CD4-positive, alpha-beta T cell treated with Interleukin-2 at 100 ng/mL for 4 hours (primary cell): ENCODE results near the gene SOX1.

ENCODE experiments used
- DNase-seq: peaks from one replicate; pipeline ENCODE4 v3.0.0-alpha.2; 2020; ENCODE audit warnings: low spot score

The SOX1 gene

DNA sequence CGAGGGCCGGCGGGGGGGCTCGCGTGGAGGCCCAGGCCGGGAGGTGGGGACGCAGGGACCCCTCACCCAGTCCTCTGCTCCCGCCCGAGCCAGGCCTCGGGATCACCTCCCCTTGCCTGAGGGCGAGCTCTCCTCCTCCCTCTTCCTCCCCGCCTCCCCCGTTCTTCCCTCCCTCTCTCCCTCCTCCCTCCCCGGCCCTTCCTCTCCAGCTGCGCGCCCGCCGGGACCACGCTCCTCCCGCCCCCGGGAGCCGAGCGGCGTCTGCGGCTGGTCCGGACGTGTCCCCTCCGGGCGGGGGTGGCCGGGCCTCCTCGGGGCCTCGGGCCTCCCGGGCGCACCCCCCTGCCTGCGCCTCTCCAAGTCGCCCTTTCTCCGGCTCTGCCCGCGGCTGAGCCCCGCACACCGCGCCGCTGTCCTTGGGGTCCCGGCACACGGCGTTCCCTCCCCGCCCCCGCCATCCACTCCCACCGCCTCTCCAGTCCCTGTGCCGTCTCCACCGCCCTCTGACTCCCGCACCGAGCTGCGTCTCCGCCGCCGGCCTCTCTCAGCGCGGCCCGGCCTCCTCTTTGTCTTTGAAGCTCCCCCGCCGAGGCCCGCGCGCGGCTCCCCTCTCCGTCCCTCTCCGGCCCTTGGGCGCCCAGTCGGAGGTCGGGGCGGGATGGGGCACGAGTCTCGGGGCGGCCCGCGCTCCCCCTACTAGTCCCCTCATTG is 5.7 kb downstream of the SOX1 start:
- no peak for DNase-seq

- no peak for DNase-seq
Measured at GRCh38 chr13:112073245-112074138, 6.5 kb downstream of the SOX1 start.

DNA sequence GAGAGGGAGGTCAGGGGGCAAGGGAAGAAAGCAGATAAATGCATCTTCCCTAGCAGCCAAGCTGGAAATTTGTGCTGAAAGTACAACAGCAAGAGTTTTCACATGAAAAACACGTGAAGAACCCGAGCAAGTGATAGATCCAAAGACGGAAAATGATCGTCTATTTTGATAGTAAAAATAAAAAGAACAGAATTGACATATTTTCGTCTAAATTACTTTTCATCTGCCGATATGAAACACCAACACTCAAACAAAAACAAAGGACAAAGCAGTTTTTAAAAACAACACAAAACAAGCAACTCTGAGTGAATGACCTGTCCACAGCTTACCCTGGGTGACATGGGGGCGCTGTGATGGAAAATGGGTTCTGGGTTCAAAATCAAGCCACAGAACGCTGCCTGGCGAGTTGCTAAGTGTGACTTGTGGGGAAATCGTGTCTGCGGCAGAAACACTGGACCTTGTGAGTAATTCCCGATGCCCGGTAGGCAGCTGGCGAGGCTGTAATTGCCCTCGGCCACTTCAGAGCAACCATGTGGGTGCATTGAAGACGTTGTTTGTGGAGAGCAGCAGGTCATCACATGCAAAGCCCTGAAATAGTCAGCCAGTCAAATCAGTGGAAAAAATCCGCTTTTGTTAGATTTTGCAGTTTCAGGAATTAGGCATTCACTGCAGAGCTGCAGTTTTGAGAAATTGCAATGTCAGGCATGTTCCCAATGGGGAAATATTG is 7.4 kb downstream of the SOX1 start:
- DNase-seq = no peak

DNA sequence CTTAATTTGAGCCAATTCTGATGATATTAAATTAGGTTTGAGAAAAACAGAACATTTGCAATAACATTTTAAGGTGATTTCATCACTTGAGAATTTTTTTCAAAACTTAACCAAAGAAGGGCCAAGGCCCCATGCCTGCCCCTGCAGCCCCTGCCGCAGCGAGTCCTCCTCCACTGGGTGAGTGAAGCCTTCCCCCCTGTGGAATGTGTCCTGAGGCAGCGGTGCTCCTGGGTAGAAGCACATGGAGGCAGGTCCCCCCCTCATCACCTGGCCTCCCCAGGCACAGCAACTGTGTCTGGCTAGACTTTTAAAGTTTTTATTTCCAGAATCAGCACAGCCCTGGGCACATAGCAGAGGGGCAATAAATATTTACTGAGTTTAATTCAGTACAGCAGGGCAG is 10.8 kb downstream of the SOX1 start:
- DNase-seq = no peak

DNA sequence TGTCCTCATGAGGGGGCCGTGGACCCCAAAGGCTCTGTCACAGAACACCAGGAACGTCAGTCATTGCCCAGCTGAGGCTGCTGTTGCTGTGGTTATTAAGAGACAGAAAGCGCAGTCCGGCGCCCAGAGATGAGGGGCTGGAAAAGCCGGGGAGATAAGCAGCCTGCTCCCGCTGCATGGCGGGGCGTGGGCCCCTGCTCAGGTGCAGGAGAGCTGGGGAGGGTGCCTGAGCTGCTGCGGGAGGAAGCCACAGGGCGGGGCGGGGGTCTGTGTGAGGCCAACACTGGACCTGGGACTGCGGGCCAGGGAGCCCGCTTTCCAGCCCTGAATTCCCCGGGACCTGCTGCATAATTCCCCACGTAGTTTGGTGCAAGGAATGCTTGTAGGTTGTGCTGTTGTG is 11.3 kb downstream of the SOX1 start:
- DNase-seq = no peak

GRCh38 chr13:112078879-112079531 is 12.1 kb downstream of the SOX1 start:
- DNase-seq = no peak

- DNase-seq = no peak
Measured at GRCh38 chr13:112079696-112080095, 12.7 kb downstream of the SOX1 start.

GRCh38 chr13:112083971-112084370 is 17.0 kb downstream of the SOX1 start:
- no peak for DNase-seq

- DNase-seq = no peak
Measured at GRCh38 chr13:112092453-112092852, 25.5 kb downstream of the SOX1 start.

DNA sequence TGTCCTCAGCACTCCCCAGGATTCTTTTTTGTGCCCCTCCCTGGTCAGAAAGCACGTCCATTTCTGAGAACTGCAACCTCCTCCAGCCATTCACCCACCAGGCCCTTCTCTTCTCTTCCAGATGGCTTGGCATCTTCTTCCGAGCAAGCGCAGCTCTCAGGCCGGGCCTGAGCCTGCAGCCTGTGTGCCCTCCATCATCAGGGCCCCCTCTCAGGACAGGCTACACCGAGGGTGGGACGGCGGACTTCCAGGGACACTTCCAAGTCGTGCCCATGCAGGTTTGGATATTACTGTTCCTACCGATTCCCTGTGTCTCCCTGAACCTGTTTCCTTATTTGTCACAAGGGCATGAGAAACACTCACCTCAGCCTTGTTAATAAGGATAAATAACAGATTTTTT is 28.4 kb downstream of the SOX1 start:
- DNase-seq = no peak

DNA sequence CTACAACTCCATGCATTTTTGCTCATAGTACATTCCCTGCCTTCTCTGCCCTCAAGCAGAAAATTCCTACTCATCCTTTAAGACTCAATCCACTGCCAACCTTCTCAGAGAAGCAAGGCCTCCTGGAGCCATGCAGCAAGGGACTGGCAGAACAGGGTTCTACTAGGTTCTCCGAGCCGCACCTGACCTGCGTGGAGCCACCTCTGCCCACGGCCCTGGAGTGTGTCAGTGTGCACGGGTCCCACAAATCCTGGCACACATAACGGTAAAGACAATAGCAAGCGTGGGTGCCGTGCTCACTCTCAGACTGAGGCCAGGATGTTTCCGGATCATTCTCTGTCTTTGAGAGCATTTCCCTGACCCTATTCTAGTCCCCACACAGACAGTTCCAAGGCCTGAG is 30.0 kb downstream of the SOX1 start:
- DNase-seq = no peak

GRCh38 chr13:112097770-112098169 is 30.8 kb downstream of the SOX1 start:
- no peak for DNase-seq

DNA sequence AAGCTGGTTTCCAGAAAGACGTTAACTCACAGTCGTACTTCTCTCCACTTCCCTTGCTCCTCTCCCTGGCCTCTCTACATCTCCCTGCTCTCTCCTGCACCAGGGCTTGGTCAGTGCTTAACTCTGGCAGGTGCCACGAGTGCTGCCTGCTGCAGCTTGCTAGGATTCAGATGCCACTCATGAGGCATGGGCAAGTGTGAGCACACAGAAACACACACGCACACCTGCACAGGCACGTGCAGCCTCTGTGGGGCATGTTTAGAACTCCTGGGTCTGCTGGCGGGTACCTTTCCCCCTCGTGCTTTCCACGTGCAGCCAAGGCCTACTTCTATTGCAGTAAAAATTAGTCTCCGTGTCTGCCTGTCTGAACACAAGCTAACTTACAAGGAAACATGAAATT is 31.8 kb downstream of the SOX1 start:
- DNase-seq = no peak

DNA sequence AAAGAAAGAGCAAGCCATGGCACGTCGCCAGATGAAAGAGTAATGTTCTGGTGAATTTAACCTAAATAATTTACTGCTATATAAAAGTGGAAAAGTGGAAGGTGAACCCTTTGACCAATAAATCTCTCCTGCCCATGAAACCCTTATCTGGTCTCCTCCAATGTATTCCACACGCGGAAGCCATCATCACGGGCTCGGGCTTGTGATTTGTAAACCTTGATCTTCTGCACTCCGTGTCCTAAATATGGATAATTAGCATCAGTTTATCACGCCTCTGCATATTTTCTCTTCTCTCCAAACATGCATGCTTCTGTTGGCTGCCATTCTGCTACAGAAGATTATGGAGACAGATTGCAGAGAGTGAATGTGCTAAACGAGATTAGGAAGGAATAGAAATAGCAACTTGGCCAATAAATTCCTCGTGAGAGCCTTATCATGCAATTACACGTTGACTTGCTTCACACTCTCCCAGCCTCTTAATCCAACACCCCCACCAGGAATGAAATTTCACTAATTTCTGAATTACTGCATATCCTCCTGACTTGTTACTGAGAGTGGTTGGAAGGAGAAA is 34.5 kb downstream of the SOX1 start:
- no peak for DNase-seq

DNA sequence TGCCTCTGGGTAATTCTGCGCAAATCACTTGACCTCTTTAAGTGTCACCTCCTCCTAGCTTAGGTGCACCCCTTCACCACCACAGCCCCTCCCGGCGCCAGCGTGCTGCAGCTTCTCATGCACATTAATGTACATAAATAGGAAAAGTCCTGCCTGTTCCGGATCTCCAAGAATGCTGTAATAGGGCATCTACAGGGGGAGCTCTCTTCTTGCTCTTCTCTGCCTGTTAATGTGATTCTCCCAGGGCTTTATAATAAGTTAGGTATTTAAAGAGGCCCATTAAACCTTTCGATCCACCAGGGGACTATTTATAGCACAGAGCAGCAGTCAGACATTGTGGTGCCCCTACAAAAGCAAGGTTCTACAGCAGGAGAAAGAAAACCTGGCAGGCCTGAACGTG is 35.3 kb downstream of the SOX1 start:
- no peak for DNase-seq

DNA sequence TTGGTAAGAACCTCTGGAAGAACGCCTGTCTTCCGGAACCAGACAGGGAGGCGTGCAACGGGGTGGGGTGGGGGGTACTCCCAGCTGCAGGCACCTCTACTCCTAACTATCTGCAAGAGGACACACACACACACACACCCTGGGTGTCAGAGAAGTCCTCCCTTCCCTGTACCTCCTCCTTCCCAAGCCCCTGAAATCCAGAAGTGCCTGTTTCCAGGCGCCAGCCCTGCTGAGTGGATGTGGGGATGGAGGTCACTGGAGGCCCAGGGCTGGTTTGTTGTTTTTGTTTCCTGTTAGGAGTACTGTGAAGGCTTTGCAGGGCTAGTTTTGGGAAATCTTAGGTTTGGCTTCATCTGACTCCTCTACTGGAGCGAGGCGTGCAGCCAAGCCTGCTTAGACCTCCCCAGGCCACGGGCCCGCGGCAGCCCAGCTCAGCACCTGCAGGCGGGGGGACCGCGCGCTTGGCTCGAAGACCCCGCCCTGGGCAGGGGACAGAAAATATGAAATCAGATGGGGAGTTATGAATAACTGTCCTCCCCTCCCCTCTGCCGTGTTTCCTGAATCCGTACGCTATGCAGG is 36.4 kb downstream of the SOX1 start:
- DNase-seq = no peak

DNA sequence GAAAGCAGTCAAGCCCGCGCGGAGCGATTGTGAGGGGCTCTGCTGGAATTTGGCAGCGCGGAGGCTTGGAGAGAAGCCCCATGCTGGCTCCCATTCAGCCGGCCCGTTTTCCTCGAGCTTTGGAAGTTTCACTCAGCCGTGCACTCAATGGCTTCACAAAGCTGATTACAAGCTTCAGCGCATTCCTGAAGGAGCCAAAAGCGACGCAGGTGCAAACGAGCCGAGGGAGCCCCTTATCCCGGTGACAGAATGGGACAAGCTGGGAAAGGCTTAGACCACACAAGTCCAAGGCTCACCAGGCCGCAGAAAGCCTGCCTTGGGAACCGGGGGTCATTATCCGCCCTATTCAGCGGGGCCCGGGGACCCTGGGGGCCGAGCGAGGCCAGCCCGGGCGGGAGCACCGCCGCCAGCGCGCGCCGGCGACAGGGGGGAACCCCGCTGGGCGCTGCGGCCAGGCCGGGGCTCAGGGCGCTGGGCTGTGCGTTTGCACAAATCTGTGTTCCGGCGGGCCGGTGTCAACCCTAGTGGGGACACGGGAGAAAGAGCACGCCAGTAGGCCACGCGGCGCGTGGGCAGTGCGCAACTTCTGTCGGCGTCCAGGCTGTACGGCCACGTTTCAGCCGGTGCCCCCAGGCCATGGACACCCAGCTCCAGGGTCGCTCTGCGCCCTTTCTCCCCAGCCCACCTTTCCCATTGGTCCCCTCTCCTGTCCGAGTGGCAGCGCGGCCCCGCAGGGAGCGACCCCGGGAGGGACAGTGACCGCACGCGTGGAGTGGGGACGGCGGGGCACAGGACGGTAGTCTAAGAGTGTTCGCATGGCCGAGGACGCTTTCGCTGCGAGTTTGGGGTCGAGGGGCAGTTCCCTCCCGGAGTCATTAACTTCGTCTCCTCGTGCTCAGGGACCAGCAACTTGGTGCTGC is 37.3 kb downstream of the SOX1 start:
- DNase-seq = no peak

- no peak for DNase-seq
Measured at GRCh38 chr13:112104881-112105234, 37.9 kb downstream of the SOX1 start.

DNA sequence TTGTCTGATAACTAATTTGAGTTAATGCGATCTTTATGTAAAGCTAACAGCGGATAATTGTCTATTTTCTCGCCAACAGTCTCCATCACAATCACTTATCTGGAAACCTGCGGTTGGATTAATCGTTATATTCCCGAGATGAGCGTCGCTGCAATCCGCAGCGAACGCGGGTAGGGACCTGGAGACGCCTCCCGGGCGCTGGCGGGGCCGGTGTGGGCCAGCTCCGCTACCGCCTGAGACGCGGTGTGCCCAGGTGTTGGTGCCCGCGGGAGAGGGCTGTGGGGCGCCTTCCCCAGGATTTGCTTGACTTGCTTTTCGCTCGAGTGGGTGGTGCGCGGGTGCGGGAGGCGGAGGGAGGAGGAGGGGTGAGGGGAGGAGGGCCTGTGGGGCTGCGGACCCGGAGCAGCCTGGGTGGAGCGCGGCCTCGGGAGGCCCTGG is 38.3 kb downstream of the SOX1 start:
- no peak for DNase-seq

DNA sequence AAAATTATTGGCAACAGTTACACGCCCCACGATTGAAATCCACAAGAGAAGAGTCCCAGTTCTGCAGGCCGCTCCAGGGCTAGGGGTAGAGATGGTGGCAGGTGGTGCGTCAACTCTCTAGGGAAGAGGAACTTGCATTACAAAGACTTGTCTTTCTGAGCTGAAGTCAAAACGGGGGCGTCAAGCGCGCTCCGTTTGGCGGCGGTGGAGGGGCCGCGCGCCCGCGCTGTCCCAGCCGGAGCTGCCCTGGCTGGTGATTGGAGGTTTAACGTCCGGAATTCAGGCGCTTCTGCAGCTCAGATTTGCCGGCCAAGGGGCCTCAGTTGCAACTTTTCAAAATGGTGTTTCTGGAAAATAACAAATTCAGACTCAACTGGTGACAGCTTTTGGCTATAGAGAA is 38.9 kb downstream of the SOX1 start:
- no peak for DNase-seq
